ENCODE results near the gene ENDOV. TPM values are rescaled to one million over a fixed set of nuclear protein-coding genes. Genes with fewer than 3 reads are reported as not detected.

The ENDOV gene
- total RNA-seq, 4 donors from 2014 or later, result 17.1 to 47.8 (median 19.3) TPM

- TF ChIP-seq EP300 (IDR thresholded peaks at IDR 0.05) (no peak), POLR2A (IDR thresholded peaks at IDR 0.05) (no peak), POLR2AphosphoS5 (IDR thresholded peaks at IDR 0.05) (no peak), CTCF (IDR thresholded peaks at IDR 0.05) (no peak)
- Histone ChIP-seq H3K36me3 (peaks cover 12% of the 10 kb centered on the region), H3K27me3 (no peaks in the 10 kb centered on the region), H3K9me3 (no peaks in the 10 kb centered on the region), H3K4me3 (no peak overlapping the region), H3K27ac (no peak overlapping the region), H3K4me1 (peaks cover 18% of the 10 kb centered on the region)
- WGBS, result 71% methylated on average over 7 of the region's 20 CpGs
- no peak for DNase-seq (ENCODE audit: low spot score in 2 of 2)
These were observed 6.6 kb downstream of the ENDOV start for GRCh38 chr17:80421381-80422090.

- H3K4me1 ChIP-seq, result peaks cover 20% of the 10 kb centered on the region
- no peak overlapping the region for H3K27ac ChIP-seq
- no peaks in the 10 kb centered on the region for H3K27me3 ChIP-seq
- no peak overlapping the region for H3K4me3 ChIP-seq
- H3K36me3 ChIP-seq, result peaks cover 12% of the 10 kb centered on the region
- 87% methylated on average over 14 of the region's 18 CpGs for WGBS
- TF ChIP-seq EP300 (IDR thresholded peaks at IDR 0.05) (no peak), POLR2AphosphoS5 (IDR thresholded peaks at IDR 0.05) (no peak), CTCF (IDR thresholded peaks at IDR 0.05) (no peak), POLR2A (IDR thresholded peaks at IDR 0.05) (no peak)
- H3K9me3 ChIP-seq, result no peaks in the 10 kb centered on the region
- DNase-seq (ENCODE audit: low spot score in 2 of 2), result no peak
These were observed 7.3 kb downstream of the ENDOV start for GRCh38 chr17:80422276-80422675.

- no peak overlapping the region for H3K4me3 ChIP-seq
- TF ChIP-seq CTCF (IDR thresholded peaks at IDR 0.05) (no peak), EP300 (IDR thresholded peaks at IDR 0.05) (no peak), POLR2A (IDR thresholded peaks at IDR 0.05) (no peak), POLR2AphosphoS5 (IDR thresholded peaks at IDR 0.05) (no peak)
- 63% methylated on average over 5 of the region's 20 CpGs for WGBS
- H3K36me3 ChIP-seq, result peaks cover 12% of the 10 kb centered on the region
- H3K27me3 ChIP-seq, result no peaks in the 10 kb centered on the region
- peaks cover 20% of the 10 kb centered on the region for H3K4me1 ChIP-seq
- H3K27ac ChIP-seq, result no peak overlapping the region
- no peaks in the 10 kb centered on the region for H3K9me3 ChIP-seq
- no peak for DNase-seq (ENCODE audit: low spot score in 2 of 2)
These were observed 8.0 kb downstream of the ENDOV start for GRCh38 chr17:80422981-80423380.

- no peaks in the 10 kb centered on the region for H3K27me3 ChIP-seq
- H3K9me3 ChIP-seq, result no peaks in the 10 kb centered on the region
- no peak overlapping the region for H3K27ac ChIP-seq
- peaks cover 20% of the 10 kb centered on the region for H3K4me1 ChIP-seq
- WGBS, result 45% methylated on average over 9 of the region's 13 CpGs
- no peak overlapping the region for H3K4me3 ChIP-seq
- DNase-seq (ENCODE audit: low spot score in 2 of 2), result peak in 1 of 2 donors; percentile 51
- TF ChIP-seq POLR2A (IDR thresholded peaks at IDR 0.05) (no peak), EP300 (IDR thresholded peaks at IDR 0.05) (no peak), POLR2AphosphoS5 (IDR thresholded peaks at IDR 0.05) (no peak), CTCF (IDR thresholded peaks at IDR 0.05) (no peak)
- peaks cover 12% of the 10 kb centered on the region for H3K36me3 ChIP-seq
These were observed 8.7 kb downstream of the ENDOV start for GRCh38 chr17:80423536-80424225.

- Histone ChIP-seq H3K27me3 (no peaks in the 10 kb centered on the region), H3K27ac (no peak overlapping the region), H3K4me1 (peaks cover 20% of the 10 kb centered on the region), H3K36me3 (peaks cover 12% of the 10 kb centered on the region), H3K4me3 (no peak overlapping the region), H3K9me3 (no peaks in the 10 kb centered on the region)
- TF ChIP-seq POLR2AphosphoS5 (IDR thresholded peaks at IDR 0.05) (no peak), CTCF (IDR thresholded peaks at IDR 0.05) (no peak), POLR2A (IDR thresholded peaks at IDR 0.05) (no peak), EP300 (IDR thresholded peaks at IDR 0.05) (no peak)
- no peak for DNase-seq (ENCODE audit: low spot score in 2 of 2)
- WGBS, result 83% methylated on average over 6 of the region's 8 CpGs
These were observed 9.3 kb downstream of the ENDOV start for GRCh38 chr17:80424261-80424660.

Data from suprapubic skin (tissue), 4 donors.